ENCODE measurements around the gene THBS3.

DNA sequence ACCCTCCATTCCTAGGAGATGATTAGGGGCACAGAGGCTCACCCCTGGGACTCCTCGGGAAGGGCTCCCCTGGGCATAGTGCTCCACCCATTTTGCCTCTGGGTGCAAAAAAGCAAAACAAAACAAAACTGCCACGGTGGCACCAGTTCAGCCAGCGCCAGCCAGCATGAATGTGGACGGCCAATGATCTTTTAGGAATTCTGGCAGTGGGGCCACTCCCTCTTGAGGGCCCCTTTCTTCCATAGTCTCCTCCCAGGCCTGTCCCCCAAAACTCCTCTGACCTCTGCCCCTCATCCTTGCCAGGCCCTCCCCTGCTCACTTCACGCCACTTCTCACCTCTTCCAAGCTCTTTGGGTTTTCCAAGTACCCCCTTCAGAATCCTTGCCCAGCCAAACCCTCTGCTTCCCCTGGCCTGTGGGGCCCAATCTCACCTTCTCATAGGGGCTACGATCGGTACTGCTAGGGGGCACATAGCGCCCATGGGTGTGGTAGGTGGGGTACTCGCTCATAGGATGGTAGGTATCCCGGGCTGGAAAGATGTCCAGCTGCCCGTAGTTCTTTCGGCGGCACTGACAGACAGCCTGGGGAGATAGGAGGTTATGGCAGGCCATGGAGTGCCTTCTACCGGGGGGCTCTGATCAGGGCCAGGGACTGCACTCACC is 20.8 kb downstream of the THBS3 start:
- TF ChIP-seq EZH2phosphoT487 (IDR thresholded peaks at IDR 0.05; ENCODE audit: low read depth), result no peak
- TF ChIP-seq, protein P1, sequence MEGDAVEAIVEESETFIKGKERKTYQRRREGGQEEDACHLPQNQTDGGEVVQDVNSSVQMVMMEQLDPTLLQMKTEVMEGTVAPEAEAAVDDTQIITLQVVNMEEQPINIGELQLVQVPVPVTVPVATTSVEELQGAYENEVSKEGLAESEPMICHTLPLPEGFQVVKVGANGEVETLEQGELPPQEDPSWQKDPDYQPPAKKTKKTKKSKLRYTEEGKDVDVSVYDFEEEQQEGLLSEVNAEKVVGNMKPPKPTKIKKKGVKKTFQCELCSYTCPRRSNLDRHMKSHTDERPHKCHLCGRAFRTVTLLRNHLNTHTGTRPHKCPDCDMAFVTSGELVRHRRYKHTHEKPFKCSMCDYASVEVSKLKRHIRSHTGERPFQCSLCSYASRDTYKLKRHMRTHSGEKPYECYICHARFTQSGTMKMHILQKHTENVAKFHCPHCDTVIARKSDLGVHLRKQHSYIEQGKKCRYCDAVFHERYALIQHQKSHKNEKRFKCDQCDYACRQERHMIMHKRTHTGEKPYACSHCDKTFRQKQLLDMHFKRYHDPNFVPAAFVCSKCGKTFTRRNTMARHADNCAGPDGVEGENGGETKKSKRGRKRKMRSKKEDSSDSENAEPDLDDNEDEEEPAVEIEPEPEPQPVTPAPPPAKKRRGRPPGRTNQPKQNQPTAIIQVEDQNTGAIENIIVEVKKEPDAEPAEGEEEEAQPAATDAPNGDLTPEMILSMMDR (IDR thresholded peaks at IDR 0.05; ENCODE audit: low read depth, low read length), result no peak

Measured in OCI-LY3 (cell line).